NB4 (cell line): Measurements from ENCODE around the gene CREB3L4.

Experiments used
- CTCF ChIP-seq: IDR thresholded peaks from one replicate; pipeline ENCODE4 v1.5.1; 2012; ENCODE audit warnings: low read depth, low read length
- MAX ChIP-seq: IDR thresholded peaks from 2 replicates; pipeline ENCODE4 v1.6.1; 2011; ENCODE audit warnings: low read depth, low read length
- MYC ChIP-seq: IDR thresholded peaks from 2 replicates; pipeline ENCODE4 v1.6.1; 2011; ENCODE audit warnings: low read depth, low read length
- POLR2A ChIP-seq: IDR thresholded peaks from 2 replicates; pipeline ENCODE4 v1.6.1; 2011; ENCODE audit warnings: mild to moderate bottlenecking; ENCODE audit not compliant: insufficient read length; ENCODE audit errors: extremely low read depth

- TF ChIP-seq CTCF (no peak), POLR2A (no peak), MYC (no peak), MAX (no peak)
Measured at GRCh38 chr1:153944005-153944826, 23.5 kb upstream of the CREB3L4 start.
